Measurements from ENCODE around the gene LUC7L. TPM values are rescaled to one million over a fixed set of nuclear protein-coding genes. Genes with fewer than 3 reads are reported as not detected.
A peak's percentile ranks its signal among the peaks of the same experiment; 100 is the strongest.

The LUC7L gene
- total RNA-seq, 1 experiment from 2014 or later = 79.3 TPM

GRCh38 chr16:187330-187729, 41.9 kb downstream of the LUC7L start:
- Mint-ChIP-seq H3K36me3 (ENCODE audit: insufficient read depth, unreplicated experiment) (peaks cover 72% of the 10 kb centered on the region), H3K27ac (ENCODE audit: unreplicated experiment) (no peak overlapping the region), H3K4me1 (ENCODE audit: low read depth, unreplicated experiment) (no peaks in the 10 kb centered on the region), H3K27me3 (ENCODE audit: unreplicated experiment) (no peaks in the 10 kb centered on the region), H3K9me3 (ENCODE audit: low read depth, unreplicated experiment) (no peaks in the 10 kb centered on the region), H3K4me3 (ENCODE audit: low read depth, unreplicated experiment) (no peak overlapping the region)
- no peak for DNase-seq
- intact Hi-C loops (cut with micrococcal nuclease; ENCODE audit: unreplicated experiment) = no loop called here
- CTCF ChIA-PET = no interaction called here
- BruUV-seq (replicated peaks) = no TSS peak
- TF ChIP-seq, protein P1, sequence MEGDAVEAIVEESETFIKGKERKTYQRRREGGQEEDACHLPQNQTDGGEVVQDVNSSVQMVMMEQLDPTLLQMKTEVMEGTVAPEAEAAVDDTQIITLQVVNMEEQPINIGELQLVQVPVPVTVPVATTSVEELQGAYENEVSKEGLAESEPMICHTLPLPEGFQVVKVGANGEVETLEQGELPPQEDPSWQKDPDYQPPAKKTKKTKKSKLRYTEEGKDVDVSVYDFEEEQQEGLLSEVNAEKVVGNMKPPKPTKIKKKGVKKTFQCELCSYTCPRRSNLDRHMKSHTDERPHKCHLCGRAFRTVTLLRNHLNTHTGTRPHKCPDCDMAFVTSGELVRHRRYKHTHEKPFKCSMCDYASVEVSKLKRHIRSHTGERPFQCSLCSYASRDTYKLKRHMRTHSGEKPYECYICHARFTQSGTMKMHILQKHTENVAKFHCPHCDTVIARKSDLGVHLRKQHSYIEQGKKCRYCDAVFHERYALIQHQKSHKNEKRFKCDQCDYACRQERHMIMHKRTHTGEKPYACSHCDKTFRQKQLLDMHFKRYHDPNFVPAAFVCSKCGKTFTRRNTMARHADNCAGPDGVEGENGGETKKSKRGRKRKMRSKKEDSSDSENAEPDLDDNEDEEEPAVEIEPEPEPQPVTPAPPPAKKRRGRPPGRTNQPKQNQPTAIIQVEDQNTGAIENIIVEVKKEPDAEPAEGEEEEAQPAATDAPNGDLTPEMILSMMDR (IDR thresholded peaks at IDR 0.05; ENCODE audit: unreplicated experiment) = no peak

DNA sequence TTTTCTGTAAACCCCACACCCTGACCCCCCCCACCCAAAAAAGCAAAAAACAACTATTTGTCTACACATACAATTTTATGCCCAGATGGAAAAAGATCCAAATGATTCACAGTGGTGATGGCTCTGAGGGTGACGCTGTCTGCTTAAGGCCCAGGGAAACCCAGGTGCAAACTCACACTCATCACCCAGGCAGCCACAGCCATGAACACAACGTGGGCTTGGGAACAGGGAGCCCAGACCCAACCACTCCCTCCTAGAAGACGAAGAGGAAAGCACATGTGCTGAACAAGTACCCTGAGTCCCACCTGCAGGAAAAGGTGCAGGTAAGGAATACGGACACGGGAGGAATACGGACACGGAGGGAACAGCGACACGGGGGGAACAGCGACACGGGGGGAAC, 43.6 kb downstream of the LUC7L start:
- BruUV-seq (replicated peaks) = no TSS peak
- H3K27me3 Mint-ChIP-seq (ENCODE audit: unreplicated experiment) = no peaks in the 10 kb centered on the region
- H3K36me3 Mint-ChIP-seq (ENCODE audit: insufficient read depth, unreplicated experiment) = peaks cover 71% of the 10 kb centered on the region
- no peak overlapping the region for H3K4me3 Mint-ChIP-seq (ENCODE audit: low read depth, unreplicated experiment)
- H3K4me1 Mint-ChIP-seq (ENCODE audit: low read depth, unreplicated experiment) = no peaks in the 10 kb centered on the region
- peak overlapping the region; percentile 62 for H3K27ac Mint-ChIP-seq (ENCODE audit: unreplicated experiment)
- H3K9me3 Mint-ChIP-seq (ENCODE audit: low read depth, unreplicated experiment) = no peaks in the 10 kb centered on the region
- no peak for DNase-seq
- CTCF ChIA-PET = no interaction called here
- intact Hi-C loops (cut with micrococcal nuclease; ENCODE audit: unreplicated experiment) = no loop called here
- TF ChIP-seq, protein P1 (IDR thresholded peaks at IDR 0.05; ENCODE audit: unreplicated experiment) = no peak

DNA sequence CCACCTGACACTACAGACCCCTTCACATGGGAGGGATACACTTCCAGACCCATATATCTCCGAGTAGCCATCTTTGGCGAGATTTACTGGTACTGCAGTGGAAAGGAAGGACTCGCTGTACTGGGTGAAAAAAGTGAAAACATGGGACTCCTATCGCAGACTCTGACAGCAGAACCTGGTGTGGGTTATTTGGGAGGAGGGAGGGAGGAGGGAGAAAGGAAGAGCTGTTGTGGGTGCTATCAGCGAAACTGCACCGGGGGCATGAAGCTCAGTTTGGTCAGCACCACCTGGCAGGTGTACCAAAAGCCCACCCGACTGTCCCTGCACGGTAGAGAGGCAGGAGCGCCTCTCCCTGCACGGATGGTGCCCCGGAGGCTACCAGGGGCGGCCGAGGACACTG, 44.0 kb downstream of the LUC7L start:
- TF ChIP-seq, protein P1 (IDR thresholded peaks at IDR 0.05; ENCODE audit: unreplicated experiment) = no peak
- H3K27me3 Mint-ChIP-seq (ENCODE audit: unreplicated experiment) = no peaks in the 10 kb centered on the region
- no peak overlapping the region for H3K27ac Mint-ChIP-seq (ENCODE audit: unreplicated experiment)
- H3K9me3 Mint-ChIP-seq (ENCODE audit: low read depth, unreplicated experiment) = no peaks in the 10 kb centered on the region
- no TSS peak for BruUV-seq (replicated peaks)
- DNase-seq = no peak
- H3K4me3 Mint-ChIP-seq (ENCODE audit: low read depth, unreplicated experiment) = no peak overlapping the region
- H3K36me3 Mint-ChIP-seq (ENCODE audit: insufficient read depth, unreplicated experiment) = peaks cover 67% of the 10 kb centered on the region
- CTCF ChIA-PET = no interaction called here
- no peaks in the 10 kb centered on the region for H3K4me1 Mint-ChIP-seq (ENCODE audit: low read depth, unreplicated experiment)
- intact Hi-C loops (cut with micrococcal nuclease; ENCODE audit: unreplicated experiment) = no loop called here

- H3K27ac Mint-ChIP-seq (ENCODE audit: unreplicated experiment) = no peak overlapping the region
- TF ChIP-seq, protein P1 (IDR thresholded peaks at IDR 0.05; ENCODE audit: unreplicated experiment) = no peak
- H3K36me3 Mint-ChIP-seq (ENCODE audit: insufficient read depth, unreplicated experiment) = peaks cover 54% of the 10 kb centered on the region
- no peak overlapping the region for H3K4me3 Mint-ChIP-seq (ENCODE audit: low read depth, unreplicated experiment)
- no peak for DNase-seq
- peaks cover 9% of the 10 kb centered on the region for H3K27me3 Mint-ChIP-seq (ENCODE audit: unreplicated experiment)
- CTCF ChIA-PET = interaction anchor here (0.7 kb wide), 1 partner anchor 77 kb away, joined by 8 read pairs; no protein-coding TSS in a partner anchor
- no peaks in the 10 kb centered on the region for H3K4me1 Mint-ChIP-seq (ENCODE audit: low read depth, unreplicated experiment)
- no peaks in the 10 kb centered on the region for H3K9me3 Mint-ChIP-seq (ENCODE audit: low read depth, unreplicated experiment)
- TSS peak; percentile 36 for BruUV-seq (replicated peaks)
- intact Hi-C loops (cut with micrococcal nuclease; ENCODE audit: unreplicated experiment) = no loop called here
Measured at GRCh38 chr16:183005-183404, 46.2 kb downstream of the LUC7L start.

Measured in Calu3 (cell line).